ENCODE results near the gene AFAP1L1. TPM values are rescaled to one million over a fixed set of nuclear protein-coding genes. Genes with fewer than 3 reads are reported as not detected.

The AFAP1L1 gene
- total and polyA plus RNA-seq, 2 of the 13 experiments (the other 11 are each of a cell fraction or from before 2014, with no cell fraction given): 0.38 to 1.0 TPM

DNA sequence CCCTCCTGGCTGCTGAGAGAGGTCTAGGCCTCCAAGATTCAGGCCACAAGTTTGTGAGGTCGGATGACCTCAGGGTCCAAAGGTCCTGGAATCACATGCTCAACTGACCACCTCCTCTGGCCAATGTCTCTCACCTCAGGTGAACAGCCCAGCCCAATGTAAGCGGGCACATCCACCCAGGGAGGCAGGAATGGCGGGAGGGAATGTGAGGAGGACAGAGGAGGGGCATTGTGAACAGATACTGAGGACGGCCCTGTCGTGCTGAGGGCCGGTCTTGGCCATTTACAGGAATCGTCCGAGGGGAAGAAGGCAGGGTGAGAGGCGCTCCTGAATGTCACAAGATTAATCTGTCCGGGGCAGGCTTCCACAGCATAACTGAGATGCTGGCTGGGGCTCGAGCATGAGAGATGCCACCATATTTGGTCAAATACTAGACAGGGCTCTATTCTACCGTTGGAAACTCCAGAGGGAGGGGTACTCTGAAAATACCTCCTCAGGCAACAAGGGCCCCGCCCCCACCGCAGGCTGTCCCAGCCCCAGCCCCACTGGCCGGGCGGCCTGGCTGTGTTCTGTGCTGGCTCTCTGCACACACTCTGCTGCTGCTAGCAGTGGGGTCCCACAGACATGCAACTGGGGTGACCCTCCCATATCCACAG lies 108.9 kb downstream of the AFAP1L1 start (continued):
- TF ChIP-seq, protein P1, sequence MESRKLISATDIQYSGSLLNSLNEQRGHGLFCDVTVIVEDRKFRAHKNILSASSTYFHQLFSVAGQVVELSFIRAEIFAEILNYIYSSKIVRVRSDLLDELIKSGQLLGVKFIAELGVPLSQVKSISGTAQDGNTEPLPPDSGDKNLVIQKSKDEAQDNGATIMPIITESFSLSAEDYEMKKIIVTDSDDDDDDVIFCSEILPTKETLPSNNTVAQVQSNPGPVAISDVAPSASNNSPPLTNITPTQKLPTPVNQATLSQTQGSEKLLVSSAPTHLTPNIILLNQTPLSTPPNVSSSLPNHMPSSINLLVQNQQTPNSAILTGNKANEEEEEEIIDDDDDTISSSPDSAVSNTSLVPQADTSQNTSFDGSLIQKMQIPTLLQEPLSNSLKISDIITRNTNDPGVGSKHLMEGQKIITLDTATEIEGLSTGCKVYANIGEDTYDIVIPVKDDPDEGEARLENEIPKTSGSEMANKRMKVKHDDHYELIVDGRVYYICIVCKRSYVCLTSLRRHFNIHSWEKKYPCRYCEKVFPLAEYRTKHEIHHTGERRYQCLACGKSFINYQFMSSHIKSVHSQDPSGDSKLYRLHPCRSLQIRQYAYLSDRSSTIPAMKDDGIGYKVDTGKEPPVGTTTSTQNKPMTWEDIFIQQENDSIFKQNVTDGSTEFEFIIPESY (CRISPR knock-in tag; IDR thresholded peaks at IDR 0.05): 0 out of 2 replicates have a peak, but pooled peaks have one; percentile 14
- TF ChIP-seq, protein P2, sequence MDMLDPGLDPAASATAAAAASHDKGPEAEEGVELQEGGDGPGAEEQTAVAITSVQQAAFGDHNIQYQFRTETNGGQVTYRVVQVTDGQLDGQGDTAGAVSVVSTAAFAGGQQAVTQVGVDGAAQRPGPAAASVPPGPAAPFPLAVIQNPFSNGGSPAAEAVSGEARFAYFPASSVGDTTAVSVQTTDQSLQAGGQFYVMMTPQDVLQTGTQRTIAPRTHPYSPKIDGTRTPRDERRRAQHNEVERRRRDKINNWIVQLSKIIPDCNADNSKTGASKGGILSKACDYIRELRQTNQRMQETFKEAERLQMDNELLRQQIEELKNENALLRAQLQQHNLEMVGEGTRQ (IDR thresholded peaks at IDR 0.05; ENCODE audit: low read depth, low read length): no peak
- TF ChIP-seq, protein P2 (CRISPR knock-in tag; IDR thresholded peaks at IDR 0.05; ENCODE audit: borderline replicate concordance): peak; percentile 36
- TF ChIP-seq, protein P3, sequence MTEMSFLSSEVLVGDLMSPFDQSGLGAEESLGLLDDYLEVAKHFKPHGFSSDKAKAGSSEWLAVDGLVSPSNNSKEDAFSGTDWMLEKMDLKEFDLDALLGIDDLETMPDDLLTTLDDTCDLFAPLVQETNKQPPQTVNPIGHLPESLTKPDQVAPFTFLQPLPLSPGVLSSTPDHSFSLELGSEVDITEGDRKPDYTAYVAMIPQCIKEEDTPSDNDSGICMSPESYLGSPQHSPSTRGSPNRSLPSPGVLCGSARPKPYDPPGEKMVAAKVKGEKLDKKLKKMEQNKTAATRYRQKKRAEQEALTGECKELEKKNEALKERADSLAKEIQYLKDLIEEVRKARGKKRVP (CRISPR knock-in tag; IDR thresholded peaks at IDR 0.05): no peak
- TF ChIP-seq ZFP1 (CRISPR knock-in tag; IDR thresholded peaks at IDR 0.05) (peak; percentile 87; the same call in 1 of the 2 replicates), ZNF792 (CRISPR knock-in tag; IDR thresholded peaks at IDR 0.05) (0 out of 2 replicates have a peak, but pooled peaks have one; percentile 52), ARNTL (CRISPR knock-in tag; IDR thresholded peaks at IDR 0.05) (0 out of 2 replicates have a peak, but pooled peaks have one; percentile 32), ZNF367 (CRISPR knock-in tag; IDR thresholded peaks at IDR 0.05; ENCODE audit: borderline replicate concordance) (no peak), NR2F1 (CRISPR knock-in tag; IDR thresholded peaks at IDR 0.05) (peak in 1 of 2 experiments; percentile 61; a peak in 1 of 4 replicates), ZKSCAN1 (IDR thresholded peaks at IDR 0.05; ENCODE audit: low read length) (no peak), ZNF232 (CRISPR knock-in tag; IDR thresholded peaks at IDR 0.05; ENCODE audit: borderline replicate concordance) (no peak)
- TF ChIP-seq, protein P4, sequence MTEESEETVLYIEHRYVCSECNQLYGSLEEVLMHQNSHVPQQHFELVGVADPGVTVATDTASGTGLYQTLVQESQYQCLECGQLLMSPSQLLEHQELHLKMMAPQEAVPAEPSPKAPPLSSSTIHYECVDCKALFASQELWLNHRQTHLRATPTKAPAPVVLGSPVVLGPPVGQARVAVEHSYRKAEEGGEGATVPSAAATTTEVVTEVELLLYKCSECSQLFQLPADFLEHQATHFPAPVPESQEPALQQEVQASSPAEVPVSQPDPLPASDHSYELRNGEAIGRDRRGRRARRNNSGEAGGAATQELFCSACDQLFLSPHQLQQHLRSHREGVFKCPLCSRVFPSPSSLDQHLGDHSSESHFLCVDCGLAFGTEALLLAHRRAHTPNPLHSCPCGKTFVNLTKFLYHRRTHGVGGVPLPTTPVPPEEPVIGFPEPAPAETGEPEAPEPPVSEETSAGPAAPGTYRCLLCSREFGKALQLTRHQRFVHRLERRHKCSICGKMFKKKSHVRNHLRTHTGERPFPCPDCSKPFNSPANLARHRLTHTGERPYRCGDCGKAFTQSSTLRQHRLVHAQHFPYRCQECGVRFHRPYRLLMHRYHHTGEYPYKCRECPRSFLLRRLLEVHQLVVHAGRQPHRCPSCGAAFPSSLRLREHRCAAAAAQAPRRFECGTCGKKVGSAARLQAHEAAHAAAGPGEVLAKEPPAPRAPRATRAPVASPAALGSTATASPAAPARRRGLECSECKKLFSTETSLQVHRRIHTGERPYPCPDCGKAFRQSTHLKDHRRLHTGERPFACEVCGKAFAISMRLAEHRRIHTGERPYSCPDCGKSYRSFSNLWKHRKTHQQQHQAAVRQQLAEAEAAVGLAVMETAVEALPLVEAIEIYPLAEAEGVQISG (CRISPR knock-in tag; IDR thresholded peaks at IDR 0.05): peak; percentile 55; the same call in 1 of the 2 replicates
- TF ChIP-seq, protein P5, sequence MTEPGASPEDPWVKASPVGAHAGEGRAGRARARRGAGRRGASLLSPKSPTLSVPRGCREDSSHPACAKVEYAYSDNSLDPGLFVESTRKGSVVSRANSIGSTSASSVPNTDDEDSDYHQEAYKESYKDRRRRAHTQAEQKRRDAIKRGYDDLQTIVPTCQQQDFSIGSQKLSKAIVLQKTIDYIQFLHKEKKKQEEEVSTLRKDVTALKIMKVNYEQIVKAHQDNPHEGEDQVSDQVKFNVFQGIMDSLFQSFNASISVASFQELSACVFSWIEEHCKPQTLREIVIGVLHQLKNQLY (CRISPR knock-in tag; IDR thresholded peaks at IDR 0.05): peak; percentile 89
- TF ChIP-seq, protein P6, sequence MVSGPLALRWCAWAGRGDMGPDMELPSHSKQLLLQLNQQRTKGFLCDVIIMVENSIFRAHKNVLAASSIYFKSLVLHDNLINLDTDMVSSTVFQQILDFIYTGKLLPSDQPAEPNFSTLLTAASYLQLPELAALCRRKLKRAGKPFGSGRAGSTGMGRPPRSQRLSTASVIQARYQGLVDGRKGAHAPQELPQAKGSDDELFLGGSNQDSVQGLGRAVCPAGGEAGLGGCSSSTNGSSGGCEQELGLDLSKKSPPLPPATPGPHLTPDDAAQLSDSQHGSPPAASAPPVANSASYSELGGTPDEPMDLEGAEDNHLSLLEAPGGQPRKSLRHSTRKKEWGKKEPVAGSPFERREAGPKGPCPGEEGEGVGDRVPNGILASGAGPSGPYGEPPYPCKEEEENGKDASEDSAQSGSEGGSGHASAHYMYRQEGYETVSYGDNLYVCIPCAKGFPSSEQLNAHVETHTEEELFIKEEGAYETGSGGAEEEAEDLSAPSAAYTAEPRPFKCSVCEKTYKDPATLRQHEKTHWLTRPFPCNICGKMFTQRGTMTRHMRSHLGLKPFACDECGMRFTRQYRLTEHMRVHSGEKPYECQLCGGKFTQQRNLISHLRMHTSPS (CRISPR knock-in tag; IDR thresholded peaks at IDR 0.05; ENCODE audit: low read depth): 0 out of 2 replicates have a peak, but pooled peaks have one; percentile 21
- TF ChIP-seq, protein P7, sequence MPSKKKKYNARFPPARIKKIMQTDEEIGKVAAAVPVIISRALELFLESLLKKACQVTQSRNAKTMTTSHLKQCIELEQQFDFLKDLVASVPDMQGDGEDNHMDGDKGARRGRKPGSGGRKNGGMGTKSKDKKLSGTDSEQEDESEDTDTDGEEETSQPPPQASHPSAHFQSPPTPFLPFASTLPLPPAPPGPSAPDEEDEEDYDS (CRISPR knock-in tag; IDR thresholded peaks at IDR 0.05): peak; percentile 77
- TF ChIP-seq, protein P8, sequence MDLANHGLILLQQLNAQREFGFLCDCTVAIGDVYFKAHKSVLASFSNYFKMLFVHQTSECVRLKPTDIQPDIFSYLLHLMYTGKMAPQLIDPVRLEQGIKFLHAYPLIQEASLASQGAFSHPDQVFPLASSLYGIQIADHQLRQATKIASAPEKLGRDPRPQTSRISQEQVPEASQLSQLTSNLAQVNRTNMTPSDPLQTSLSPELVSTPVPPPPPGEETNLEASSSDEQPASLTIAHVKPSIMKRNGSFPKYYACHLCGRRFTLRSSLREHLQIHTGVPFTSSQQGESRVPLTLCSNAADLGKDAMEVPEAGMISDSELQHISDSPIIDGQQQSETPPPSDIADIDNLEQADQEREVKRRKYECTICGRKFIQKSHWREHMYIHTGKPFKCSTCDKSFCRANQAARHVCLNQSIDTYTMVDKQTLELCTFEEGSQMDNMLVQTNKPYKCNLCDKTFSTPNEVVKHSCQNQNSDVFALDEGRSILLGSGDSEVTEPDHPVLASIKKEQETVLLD (CRISPR knock-in tag; IDR thresholded peaks at IDR 0.05; ENCODE audit: low read depth): no peak

All from HepG2 (cell line).